Measurements from ENCODE around the gene ALPP.
"Not testable (repeated sequence)": the region's sequence is repeated elsewhere in the genome, so short reads cannot be mapped to it uniquely, and the experiment has no call there.

ALPP gene

GRCh38 chr2:232341061-232341738 lies 37.4 kb upstream of the ALPP start:
- no peak for DNase-seq (ENCODE audit: low read depth)

GRCh38 chr2:232341739-232342126 lies 36.8 kb upstream of the ALPP start:
- no peak for DNase-seq (ENCODE audit: low read depth)

- DNase-seq (ENCODE audit: low read depth) = no peak
Measured at GRCh38 chr2:232342635-232343565, 35.7 kb upstream of the ALPP start.

- no peak for DNase-seq (ENCODE audit: low read depth)
Measured at GRCh38 chr2:232343821-232344220, 34.7 kb upstream of the ALPP start.

GRCh38 chr2:232345251-232345650 lies 33.3 kb upstream of the ALPP start:
- DNase-seq (ENCODE audit: low read depth) = no peak

GRCh38 chr2:232347369-232347768 lies 31.2 kb upstream of the ALPP start:
- DNase-seq (ENCODE audit: low read depth) = no peak

- no peak for DNase-seq (ENCODE audit: low read depth)
Measured at GRCh38 chr2:232348936-232349335, 29.6 kb upstream of the ALPP start.

GRCh38 chr2:232349546-232349945 lies 29.0 kb upstream of the ALPP start:
- DNase-seq (ENCODE audit: low read depth) = no peak

GRCh38 chr2:232349946-232350635 lies 28.5 kb upstream of the ALPP start:
- no peak for DNase-seq (ENCODE audit: low read depth)

- no peak for DNase-seq (ENCODE audit: low read depth)
Measured at GRCh38 chr2:232350804-232351685, 27.5 kb upstream of the ALPP start.

GRCh38 chr2:232351686-232352510 lies 26.7 kb upstream of the ALPP start:
- DNase-seq (ENCODE audit: low read depth) = no peak

GRCh38 chr2:232352511-232353091 lies 25.9 kb upstream of the ALPP start:
- no peak for DNase-seq (ENCODE audit: low read depth)

- DNase-seq (ENCODE audit: low read depth) = no peak
Measured at GRCh38 chr2:232353096-232353495, 25.5 kb upstream of the ALPP start.

GRCh38 chr2:232353660-232354059 lies 24.9 kb upstream of the ALPP start:
- DNase-seq (ENCODE audit: low read depth) = no peak

GRCh38 chr2:232354069-232354468 lies 24.5 kb upstream of the ALPP start:
- DNase-seq (ENCODE audit: low read depth) = no peak

GRCh38 chr2:232361646-232362045 lies 16.9 kb upstream of the ALPP start:
- DNase-seq (ENCODE audit: low read depth) = no peak

- no peak for DNase-seq (ENCODE audit: low read depth)
Measured at GRCh38 chr2:232362174-232362900, 16.2 kb upstream of the ALPP start.

- DNase-seq (ENCODE audit: low read depth) = not testable (repeated sequence)
Measured at GRCh38 chr2:232363064-232363783, 15.3 kb upstream of the ALPP start.

All from stromal cell of bone marrow (primary cell).